VCaP (cell line): ENCODE data around the gene C11orf52.
A peak's percentile ranks its signal among the peaks of the same experiment; 100 is the strongest.

Source experiments
- H3K27ac ChIP-seq: fragments of 450-650 bp; 2 replicates; pipeline ENCODE4 v1.5.1; 2017
- TF ChIP-seq, protein P1 (sequence below): fragments of 450-650 bp; conservative IDR thresholded peaks from 2 replicates; pipeline ENCODE4 v1.5.1; 2017; ENCODE audit warnings: mild to moderate bottlenecking, moderate library complexity

The C11orf52 gene

DNA sequence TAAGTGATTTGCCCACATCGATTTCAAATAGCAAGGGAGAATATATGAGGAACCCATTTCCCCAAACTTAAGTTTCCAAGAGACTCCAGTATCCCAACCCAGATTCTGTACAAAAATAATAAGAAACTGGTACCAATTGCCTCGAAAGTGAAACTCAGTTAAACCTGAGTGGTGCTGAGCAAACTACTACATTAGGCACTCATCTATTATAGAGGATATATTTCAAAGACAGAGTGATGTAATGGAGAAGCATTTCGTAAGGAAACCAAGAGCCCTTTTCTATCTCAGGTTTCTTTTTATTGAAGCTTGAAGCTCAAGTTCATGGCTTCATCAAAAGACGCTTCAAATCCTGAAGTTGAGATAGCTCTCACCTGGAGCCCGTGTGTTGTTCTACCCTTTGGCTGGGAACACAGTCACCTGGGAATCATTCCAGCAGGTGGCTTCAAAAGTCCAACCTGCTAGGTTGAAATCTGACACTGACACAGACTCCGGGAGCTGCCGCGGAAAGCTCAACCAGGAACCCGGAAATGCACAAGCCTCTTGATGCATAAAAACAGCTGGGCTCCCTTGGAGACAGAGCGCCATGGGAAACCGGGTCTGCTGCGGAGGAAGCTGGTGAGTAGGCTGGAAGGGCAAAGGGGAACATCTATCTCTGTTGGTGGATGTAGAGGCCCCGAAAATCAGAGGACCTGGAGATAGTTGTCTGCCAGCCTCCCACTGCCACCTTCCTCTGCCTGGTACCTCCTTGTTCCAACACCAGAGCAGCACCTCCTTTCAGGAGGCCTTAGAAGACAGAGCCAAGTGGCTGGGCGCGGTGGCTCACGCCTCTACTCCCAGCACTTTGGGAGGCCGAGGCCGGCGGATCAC lies at the start of gene C11orf52:
Gene C11orf52, plus strand, starts transcription at position 524 of the 867 bp plus-strand sequence. Its CDS starts 60 bp downstream, at position 584.
- H3K27ac ChIP-seq: peak within 1 kb of the TSS; percentile 88
- TF ChIP-seq, protein P1, sequence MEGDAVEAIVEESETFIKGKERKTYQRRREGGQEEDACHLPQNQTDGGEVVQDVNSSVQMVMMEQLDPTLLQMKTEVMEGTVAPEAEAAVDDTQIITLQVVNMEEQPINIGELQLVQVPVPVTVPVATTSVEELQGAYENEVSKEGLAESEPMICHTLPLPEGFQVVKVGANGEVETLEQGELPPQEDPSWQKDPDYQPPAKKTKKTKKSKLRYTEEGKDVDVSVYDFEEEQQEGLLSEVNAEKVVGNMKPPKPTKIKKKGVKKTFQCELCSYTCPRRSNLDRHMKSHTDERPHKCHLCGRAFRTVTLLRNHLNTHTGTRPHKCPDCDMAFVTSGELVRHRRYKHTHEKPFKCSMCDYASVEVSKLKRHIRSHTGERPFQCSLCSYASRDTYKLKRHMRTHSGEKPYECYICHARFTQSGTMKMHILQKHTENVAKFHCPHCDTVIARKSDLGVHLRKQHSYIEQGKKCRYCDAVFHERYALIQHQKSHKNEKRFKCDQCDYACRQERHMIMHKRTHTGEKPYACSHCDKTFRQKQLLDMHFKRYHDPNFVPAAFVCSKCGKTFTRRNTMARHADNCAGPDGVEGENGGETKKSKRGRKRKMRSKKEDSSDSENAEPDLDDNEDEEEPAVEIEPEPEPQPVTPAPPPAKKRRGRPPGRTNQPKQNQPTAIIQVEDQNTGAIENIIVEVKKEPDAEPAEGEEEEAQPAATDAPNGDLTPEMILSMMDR: peak; percentile 22; the same call in 1 of the 2 replicates

DNA sequence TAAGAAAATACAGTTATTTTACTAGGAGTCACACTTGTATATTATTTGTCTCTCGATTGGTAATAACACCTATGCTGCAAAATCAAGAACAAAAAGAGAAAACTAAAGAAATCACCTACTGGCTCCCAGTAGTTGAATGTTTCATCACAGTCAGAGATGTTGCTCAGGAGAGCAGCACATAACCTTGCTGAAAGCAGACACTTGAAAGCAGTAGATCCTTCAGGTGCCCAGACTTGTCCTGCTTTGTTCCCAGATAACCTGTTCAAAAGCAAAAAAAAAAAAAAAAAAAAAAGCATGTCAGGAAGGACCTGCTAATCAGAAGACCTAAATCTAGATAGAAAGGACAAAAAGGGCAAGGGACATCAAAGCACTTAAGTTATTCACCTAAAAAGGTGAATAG lies 48.6 kb upstream of the C11orf52 start:
- H3K27ac ChIP-seq: peak overlapping the region; percentile 81; the same call in 1 of the 2 replicates
- TF ChIP-seq, protein P1: no peak

DNA sequence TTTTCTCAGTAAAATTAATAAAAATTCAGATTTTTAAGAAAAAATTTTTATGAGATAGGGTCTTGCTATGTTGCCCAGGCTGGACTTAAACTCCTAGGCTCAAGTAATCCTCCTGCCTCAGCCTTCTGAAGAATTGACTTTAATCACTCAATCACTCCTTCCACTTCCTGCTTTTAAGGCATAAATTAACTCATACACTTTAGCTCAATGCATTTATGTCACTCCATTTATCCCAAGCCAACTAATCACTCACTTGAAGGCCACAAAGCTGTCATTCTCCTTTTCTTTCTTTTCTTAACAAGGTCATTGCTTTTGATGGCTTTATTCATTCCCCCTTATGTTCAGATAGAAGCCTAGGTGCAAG lies 48.2 kb upstream of the C11orf52 start:
- TF ChIP-seq, protein P1: no peak
- H3K27ac ChIP-seq: peak overlapping the region; percentile 81

DNA sequence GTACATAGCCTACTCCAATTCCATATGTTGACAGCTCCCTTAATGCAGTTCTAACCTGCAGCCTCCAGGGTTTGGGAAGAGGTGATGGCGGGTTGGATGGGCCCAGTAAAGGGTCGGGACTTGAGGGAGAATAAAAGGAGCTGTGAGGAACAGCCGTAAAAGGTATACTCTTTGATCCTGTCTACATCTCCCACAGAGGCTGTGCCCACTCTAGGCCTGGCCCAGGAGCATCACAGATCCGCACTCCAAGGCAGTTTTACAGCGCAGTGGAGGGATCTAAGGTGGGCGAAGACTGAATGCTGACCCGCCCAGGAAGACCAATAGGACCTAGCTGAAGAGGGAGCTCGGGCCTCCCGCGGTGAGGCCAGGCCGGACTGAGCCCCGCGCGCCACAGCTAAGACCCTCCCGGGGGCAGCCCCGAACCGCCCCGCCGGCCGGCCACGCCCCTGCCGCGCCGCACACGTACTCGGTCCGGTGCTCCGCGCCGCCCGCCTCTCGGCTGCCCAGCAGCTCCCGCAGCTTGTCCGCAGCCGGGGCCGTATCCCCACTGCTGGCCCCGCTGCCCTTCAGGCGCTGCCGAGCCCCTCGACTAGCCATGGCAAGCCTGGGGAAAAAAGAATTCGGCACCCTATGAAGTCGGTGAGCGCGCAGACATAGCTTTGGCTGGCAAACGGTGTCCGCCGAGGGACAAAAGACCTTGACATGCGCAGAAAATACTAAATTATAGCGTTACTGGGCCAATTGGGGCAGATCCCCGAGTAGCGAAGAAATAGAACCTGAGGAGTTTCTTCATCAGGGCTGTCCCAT lies 47.6 kb upstream of the C11orf52 start, which contains the start of gene ALG9:
Gene ALG9, minus strand, starts transcription at position 696 of the 807 bp plus-strand sequence. Its CDS starts 99 bp downstream, at position 597.
- TF ChIP-seq, protein P1: peak; percentile 44
- H3K27ac ChIP-seq: peak within 1 kb of the TSS; percentile 81

- TF ChIP-seq, protein P1: no peak
- H3K27ac ChIP-seq: peak overlapping the region; percentile 81
Observed at GRCh38 chr11:111871693-111872161, 47.0 kb upstream of the C11orf52 start.

DNA sequence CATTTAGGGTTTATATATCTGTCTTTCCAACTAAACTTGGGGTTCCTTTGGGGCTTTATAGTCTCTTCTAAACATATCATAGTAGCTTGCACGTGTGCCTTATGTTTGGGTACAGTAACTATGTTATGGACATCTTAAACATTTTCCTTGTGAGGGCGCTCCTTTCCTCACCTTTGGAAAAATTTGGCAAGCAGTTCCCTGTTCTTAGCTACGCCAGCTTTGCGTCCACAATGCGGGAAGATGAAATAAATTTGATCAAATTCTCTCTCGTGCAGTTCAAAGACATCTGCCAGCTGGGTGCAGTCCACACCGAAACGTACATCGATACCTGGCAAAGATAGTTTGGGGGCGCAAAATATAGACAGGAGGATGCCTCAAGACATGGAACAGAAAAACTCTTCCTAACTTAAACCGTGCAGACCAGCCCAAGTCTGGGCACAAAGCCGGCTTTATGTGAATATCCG lies 40.3 kb upstream of the C11orf52 start:
- TF ChIP-seq, protein P1: no peak
- H3K27ac ChIP-seq: peak overlapping the region; percentile 87
